Left renal pelvis (tissue), 4 donors: Measurements from ENCODE around the gene RNASE7. TPM values are rescaled to one million over a fixed set of nuclear protein-coding genes. Genes with fewer than 3 reads are reported as not detected.

Experiments used
- DNase-seq, 4 donors: peaks; one replicate each; pipeline ENCODE4 v3.0.0-alpha.2; 2013; ENCODE audit warnings: low read depth in 4 of 4, low spot score in 3 of 4
- polyA plus RNA-seq, 4 donors: library from polyadenylated mRNA; unstranded; fragments of 120-200 nt; gene quantifications; one replicate each; pipeline ENCODE4 v1.2.1, GENCODE V29; 2013; ENCODE audit not compliant: insufficient read length in 4 of 4

The RNASE7 gene
- polyA plus RNA-seq, 4 donors = 0.54 to 0.63 (median 0.55) TPM; not detected in 1

- DNase-seq = no peak
Measured at GRCh38 chr14:21084998-21085853, 43.1 kb downstream of the RNASE7 start.

- DNase-seq = no peak
Measured at GRCh38 chr14:21086908-21087293, 44.7 kb downstream of the RNASE7 start.

- DNase-seq = no peak
Measured at GRCh38 chr14:21087294-21088091, 45.3 kb downstream of the RNASE7 start.

- no peak for DNase-seq
Measured at GRCh38 chr14:21088687-21089086, 46.5 kb downstream of the RNASE7 start.

- DNase-seq = no peak
Measured at GRCh38 chr14:21089271-21089670, 47.1 kb downstream of the RNASE7 start.

- DNase-seq = no peak
Measured at GRCh38 chr14:21089877-21090193, 47.7 kb downstream of the RNASE7 start.

- no peak for DNase-seq
Measured at GRCh38 chr14:21090194-21090939, 48.2 kb downstream of the RNASE7 start.

- no peak for DNase-seq
Measured at GRCh38 chr14:21090940-21091663, 48.9 kb downstream of the RNASE7 start.

- no peak for DNase-seq
Measured at GRCh38 chr14:21091821-21092272, 49.7 kb downstream of the RNASE7 start.

- no peak for DNase-seq
Measured at GRCh38 chr14:21092273-21093011, 50.3 kb downstream of the RNASE7 start.

GRCh38 chr14:21093018-21093417, 50.9 kb downstream of the RNASE7 start:
- no peak for DNase-seq

Other genes starting within 250 kb of the RNASE7 start
- gene RNASE1, start 239.5 kb upstream of the RNASE7 start, polyA plus RNA-seq = 100 to 1,000 TPM; 154 to 359 (median 175) TPM
- gene RNASE3, start 151.0 kb upstream of the RNASE7 start, polyA plus RNA-seq = under 1 TPM; 0.34 to 0.85 (median 0.60) TPM
- gene RNASE2, start 86.9 kb upstream of the RNASE7 start, polyA plus RNA-seq = 1 to 10 TPM in 2 of 4 donors, under 1 TPM in 2; 0.86 to 1.7 (median 1.1) TPM
- gene METTL17, start 52.4 kb upstream of the RNASE7 start, polyA plus RNA-seq = 100 to 1,000 TPM in 1 of 4 donors, 10 to 100 TPM in 3; 63.6 to 119 (median 88.0) TPM
- gene SLC39A2, start 43.1 kb upstream of the RNASE7 start, polyA plus RNA-seq = 1 to 10 TPM in 3 of 4 donors, not detected in 1; 1.6 to 2.8 (median 2.5) TPM
- gene NDRG2, start 17.3 kb upstream of the RNASE7 start, polyA plus RNA-seq = 100 to 1,000 TPM in 3 of 4 donors, 10 to 100 TPM in 1; 85.9 to 169 (median 163) TPM
- gene TPPP2, start 12.1 kb upstream of the RNASE7 start, polyA plus RNA-seq = 1 to 10 TPM in 3 of 4 donors, under 1 TPM in 1; 0.08 to 4.4 (median 2.7) TPM
- gene RNASE13, start 7.6 kb upstream of the RNASE7 start, polyA plus RNA-seq = under 1 TPM in 3 of 4 donors, not detected in 1; 0.44 to 0.95 (median 0.52) TPM
- not detected for gene RNASE8, start 15.5 kb downstream of the RNASE7 start, polyA plus RNA-seq
- 10 to 100 TPM; 65.7 to 87.7 (median 73.2) TPM for gene ARHGEF40, start 27.9 kb downstream of the RNASE7 start, polyA plus RNA-seq
- 10 to 100 TPM; 15.8 to 38.4 (median 22.6) TPM for gene ZNF219, start 56.3 kb downstream of the RNASE7 start, polyA plus RNA-seq
- 1 to 10 TPM in 2 of 4 donors, under 1 TPM in 2; 0.27 to 1.6 (median 1.2) TPM for gene TMEM253, start 58.7 kb downstream of the RNASE7 start, polyA plus RNA-seq
- under 1 TPM in 2 of 4 donors, not detected in 2; 0.03 to 0.06 TPM for gene OR5AU1, start 113.7 kb downstream of the RNASE7 start, polyA plus RNA-seq
- 1,000 to 10,000 TPM in 1 of 4 donors, 100 to 1,000 TPM in 3; 632 to 1,044 (median 906) TPM for gene HNRNPC, start 227.1 kb downstream of the RNASE7 start, polyA plus RNA-seq
- under 1 TPM; 0.40 to 0.56 (median 0.52) TPM for gene RPGRIP1, start 237.7 kb downstream of the RNASE7 start, polyA plus RNA-seq